HG02840 (cell line): Measurements from ENCODE around the gene GTF2I.
"Not testable (repeated sequence)": the region's sequence is repeated elsewhere in the genome, so short reads cannot be mapped to it uniquely, and the experiment has no call there.

ENCODE experiments used
- ATAC-seq: cut with Tn5 transposase; IDR thresholded peaks from one replicate; pipeline ENCODE4 v1.9.1; 2021; ENCODE audit warnings: mild to moderate bottlenecking, moderate library complexity, moderate number of reproducible peaks; ENCODE audit not compliant: unreplicated experiment, low FRiP score

The GTF2I gene

DNA sequence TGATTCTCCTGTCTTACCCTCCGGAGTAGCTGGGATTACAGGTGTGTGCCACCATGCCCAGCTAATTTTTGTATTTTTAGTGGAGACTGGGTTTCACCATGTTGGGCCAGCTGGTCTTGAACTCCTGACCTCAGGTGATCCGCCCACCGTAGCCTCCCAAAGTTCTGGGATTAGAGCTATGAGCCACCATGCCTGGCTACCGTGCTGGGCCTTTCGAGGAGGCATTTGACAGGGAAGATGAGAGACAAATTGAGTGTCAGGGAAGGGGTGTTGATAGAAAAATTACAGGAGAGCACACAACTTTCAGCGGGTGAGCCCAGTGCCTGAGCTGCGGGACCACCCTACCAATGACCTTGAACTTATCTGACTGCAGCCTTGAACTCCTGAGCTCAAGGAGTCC, 112.5 kb downstream of the GTF2I start:
- ATAC-seq = not testable (repeated sequence)

DNA sequence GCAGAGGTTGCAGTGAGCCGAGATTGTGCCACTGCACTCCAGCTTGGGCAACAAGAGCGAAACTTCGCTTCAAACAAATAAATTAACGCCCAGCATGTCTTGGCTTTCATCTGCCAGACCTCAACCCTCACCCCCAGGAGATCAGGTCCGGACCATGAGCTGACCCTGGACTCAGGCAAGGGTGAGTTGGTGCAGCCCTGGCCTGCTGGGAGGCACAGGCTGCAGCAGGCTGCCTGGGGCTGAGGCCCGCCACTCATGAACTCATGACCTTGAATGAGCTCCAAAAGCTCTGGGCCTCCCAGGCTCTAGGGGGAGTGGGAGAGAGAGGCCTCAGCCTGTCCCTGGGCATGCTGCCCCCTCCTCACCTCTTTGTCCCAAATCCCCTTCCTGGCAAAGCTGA, 114.6 kb downstream of the GTF2I start:
- not testable (repeated sequence) for ATAC-seq

DNA sequence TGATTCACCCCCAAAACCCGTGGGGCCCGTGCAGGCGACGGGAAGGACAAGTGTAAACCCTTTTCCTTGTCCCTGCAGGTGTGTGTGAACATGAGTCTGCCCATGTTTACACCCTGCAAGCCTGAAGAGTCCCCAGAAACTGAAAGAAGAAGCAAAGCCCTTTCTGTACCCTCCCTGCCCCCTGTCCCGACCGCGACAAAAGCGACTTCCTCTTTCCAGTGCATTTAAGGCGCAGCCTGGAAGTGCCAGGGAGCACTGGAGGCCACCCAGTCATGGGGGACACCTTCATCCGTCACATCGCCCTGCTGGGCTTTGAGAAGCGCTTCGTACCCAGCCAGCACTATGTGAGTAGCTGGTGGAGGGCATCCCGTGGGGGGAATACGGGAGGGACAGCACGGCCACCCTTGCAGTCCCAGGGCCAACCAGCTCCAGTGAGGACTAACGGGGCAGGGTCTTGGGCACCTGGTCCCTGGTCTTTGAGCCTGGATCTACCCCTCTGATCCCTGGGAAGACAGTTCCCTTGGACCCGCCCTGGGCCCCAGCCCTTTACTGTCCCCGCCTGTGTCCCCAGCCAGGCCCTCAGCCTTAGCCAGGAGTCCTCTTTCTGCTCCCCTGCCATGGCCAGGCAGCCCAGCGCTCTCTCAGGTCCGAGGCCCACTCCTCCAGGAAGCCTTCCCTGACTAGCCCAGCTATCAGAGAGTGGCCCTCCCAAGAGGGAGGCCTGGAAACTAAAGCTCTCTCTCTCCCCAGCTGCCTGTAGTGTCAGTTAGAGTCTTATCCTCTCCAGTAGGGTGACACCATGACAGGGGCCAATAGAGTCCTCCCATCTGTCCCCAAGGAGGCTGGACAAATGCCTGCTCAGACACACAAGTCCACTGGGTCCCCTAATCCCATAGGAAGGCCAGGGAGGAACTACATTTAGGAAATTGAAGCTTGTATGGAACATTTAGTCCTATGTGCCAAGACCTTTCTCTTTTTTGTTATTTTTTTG, 116.5 kb downstream of the GTF2I start, which contains the start of gene NCF1:
TSS of gene NCF1 (plus strand) at position 252 of the 991 bp plus-strand sequence. CDS start at position 273, 21 bp downstream.
- ATAC-seq = peak; percentile 61

DNA sequence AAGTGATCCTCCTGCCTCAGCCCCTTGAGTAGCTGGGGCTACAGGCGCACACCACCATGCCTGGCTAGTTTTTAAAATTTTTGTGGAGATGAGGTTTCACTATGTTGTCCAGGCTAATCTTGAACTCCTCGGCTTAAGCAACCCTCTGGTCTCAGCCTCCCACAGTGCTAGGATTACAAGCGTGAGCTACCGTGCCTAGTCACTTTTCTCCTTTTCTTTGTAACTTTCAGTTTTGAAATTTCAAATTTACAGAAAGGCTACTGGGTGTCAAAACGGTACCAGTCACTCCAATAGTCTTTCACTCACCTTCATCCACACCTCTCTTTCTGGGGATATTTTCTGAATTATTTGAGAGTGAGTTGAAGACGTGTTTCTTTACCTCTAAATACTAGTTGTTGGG, 117.6 kb downstream of the GTF2I start:
- not testable (repeated sequence) for ATAC-seq

DNA sequence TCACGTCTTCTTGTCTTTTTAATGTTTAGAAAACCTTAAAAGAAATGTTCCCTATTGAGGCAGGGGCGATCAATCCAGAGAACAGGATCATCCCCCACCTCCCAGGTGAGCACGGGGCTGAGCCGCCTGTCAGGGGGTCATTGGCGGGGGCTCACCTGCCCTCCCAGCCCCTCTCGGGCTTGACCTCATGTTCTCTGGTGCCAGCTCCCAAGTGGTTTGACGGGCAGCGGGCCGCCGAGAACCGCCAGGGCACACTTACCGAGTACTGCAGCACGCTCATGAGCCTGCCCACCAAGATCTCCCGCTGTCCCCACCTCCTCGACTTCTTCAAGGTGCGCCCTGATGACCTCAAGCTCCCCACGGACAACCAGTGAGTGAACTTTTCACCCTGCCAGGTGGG, 121.5 kb downstream of the GTF2I start:
- not testable (repeated sequence) for ATAC-seq

DNA sequence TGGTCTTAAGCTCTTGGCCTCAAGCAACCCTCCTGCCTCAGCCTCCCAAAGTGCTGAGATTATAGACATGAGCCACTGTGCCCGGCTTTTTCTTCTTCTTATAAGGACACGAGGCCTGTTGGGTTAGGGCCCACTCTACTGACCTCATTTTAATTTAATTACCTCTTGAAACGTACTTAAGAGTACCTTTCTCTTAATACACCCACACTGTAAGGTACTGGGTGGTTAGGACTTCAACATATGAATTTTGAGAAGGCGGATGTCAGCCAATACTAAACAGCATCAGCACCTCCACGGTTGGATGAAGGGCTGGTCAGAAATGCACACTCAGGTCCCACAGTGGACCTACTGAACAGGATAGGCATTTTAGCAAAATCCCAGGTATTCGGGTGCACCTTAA, 124.2 kb downstream of the GTF2I start:
- ATAC-seq = not testable (repeated sequence)

DNA sequence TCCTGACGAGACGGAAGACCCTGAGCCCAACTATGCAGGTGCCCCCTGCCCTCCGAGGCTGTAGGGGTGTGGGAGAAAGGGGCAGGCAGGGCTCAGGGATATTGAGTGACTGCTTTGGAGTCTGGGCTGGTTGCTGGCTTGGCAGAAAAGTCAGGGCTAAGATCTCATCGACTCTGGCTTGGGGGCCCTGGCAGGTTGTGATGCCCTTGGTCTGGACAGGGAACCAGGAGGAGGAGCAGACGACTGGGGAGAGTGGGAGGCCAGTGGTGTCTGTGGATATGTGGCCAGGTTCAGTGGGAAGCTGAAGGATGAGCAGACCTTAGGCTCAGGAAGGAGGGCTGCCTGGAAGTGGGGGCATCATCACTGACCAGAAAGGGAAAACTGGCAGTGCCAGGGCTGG, 126.1 kb downstream of the GTF2I start:
- ATAC-seq = not testable (repeated sequence)

DNA sequence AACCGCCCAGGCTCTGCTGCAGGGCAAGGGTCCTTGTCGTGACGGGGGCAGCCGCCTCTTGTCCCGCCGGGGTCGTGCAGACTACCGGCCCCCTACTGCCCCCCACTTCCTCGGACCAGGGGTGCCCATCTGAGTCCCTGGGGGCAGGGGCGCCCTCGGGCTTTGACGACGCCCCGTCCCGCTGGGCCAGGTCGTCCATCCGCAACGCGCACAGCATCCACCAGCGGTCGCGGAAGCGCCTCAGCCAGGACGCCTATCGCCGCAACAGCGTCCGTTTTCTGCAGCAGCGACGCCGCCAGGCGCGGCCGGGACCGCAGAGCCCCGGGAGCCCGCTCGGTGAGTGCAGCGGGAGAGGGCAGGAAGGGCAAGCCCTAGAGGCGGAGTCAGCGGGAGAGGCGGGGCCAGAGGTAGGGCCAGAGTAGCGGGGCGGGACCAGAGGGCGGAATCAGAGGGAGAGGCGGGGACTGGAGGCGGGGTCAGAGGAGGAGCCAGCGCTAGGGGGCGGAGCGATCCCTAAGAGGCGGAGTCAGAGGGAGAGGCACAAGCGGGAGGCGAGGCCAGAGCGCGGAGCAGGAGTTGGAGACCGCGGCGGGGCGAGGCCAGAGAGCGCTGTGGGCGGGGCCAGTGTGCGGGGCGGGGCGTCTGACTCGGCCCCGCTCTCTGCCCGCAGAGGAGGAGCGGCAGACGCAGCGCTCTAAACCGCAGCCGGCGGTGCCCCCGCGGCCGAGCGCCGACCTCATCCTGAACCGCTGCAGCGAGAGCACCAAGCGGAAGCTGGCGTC, 131.0 kb downstream of the GTF2I start:
- ATAC-seq = peak; percentile 86

DNA sequence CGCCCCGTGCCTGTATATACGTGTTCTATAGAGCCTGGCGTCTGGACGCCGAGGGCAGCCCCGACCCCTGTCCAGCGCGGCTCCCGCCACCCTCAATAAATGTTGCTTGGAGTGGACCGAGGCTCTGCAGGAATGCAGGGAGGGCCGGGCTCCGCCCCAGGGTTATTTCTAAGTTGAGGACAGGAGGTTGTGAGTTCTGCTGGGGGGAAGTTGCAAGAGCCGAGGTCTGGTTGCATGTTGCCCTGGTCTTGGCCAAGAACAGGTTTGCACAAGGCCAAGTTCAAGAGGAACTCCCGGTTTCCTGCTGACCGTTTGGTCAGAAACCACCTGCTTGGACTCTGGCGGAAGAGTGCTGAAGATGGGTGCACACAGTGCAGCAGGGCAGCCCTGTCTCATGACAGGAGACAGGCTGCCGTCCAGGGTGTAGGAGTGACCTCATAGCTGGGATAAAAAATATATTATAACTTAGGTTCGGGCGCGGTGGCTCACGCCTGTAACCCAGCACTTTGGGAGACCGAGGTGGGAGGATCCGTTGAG, 131.8 kb downstream of the GTF2I start:
- ATAC-seq = not testable (repeated sequence)

DNA sequence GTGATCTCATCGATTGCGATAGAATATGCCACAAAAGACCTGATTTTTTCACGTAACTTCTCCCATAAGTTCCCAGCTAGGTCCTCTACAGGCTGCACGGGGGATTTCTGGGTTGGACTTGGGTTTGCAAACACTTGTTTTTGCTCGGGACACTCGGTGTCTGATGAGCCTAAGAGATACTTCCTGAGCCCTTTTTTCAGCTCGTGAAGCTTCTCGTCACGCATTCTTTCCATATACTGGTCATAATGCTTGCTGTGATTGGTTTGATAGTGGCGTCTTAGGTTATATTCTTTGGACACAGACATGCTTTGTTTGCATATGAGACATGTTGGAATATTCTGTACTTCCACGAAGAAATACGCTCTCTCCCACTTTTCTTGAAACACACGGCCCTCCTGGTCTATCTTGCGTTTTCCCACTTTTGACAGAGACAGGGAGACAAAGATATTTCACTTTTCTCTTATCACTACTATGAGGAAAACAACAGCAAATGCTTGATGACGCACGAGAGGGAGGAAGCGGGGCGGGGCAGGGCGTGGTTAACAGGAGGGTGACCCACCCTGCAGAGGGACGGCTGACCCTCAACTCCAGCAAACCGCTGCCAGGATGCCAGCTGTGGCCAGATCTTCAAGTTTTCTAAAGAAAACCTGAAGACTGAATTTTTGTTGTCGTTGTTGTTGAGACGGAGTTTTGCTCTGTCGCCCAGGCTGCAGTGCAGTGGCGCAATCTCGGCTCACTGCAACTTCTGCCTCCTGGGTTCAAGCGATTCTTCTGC, 140.5 kb downstream of the GTF2I start:
- ATAC-seq = not testable (repeated sequence)

DNA sequence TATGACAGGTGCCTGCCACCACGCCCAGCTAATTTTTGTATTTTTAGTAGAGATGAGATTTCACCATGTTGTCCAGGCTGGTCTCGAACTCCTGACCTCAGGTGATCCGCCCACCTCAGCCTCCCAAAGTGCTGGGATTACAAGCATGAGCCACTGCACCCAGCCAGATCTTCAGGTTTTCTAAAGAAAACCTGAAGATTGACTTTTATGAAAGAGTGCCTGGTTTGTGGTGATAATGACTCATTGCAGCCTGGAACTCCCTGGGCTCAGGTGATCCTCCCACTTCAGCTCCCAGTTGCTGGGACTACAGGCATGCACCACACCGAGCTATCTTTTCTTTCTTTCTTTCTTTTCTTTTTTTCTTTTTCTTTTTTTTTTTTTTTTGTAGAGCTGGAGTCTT, 141.1 kb downstream of the GTF2I start:
- ATAC-seq = not testable (repeated sequence)
